Keratinocyte (primary cell): ENCODE data around the gene KCNJ13.

Experiments used
- CTCF ChIP-seq, 3 experiments: IDR thresholded peaks in 1 of 3; conservative IDR thresholded peaks in 1 of 3; optimal IDR thresholded peaks in 1 of 3; 2 replicates in 2 of 3; 3 replicates in 1 of 3; pipeline versions ENCODE3 to v1.5.1; 2011; ENCODE audit warnings: low read length in 3 of 3, mild to moderate bottlenecking in 3 of 3, moderate library complexity in 2 of 3, control low read depth in 1 of 3, inconsistent platforms in 1 of 3; ENCODE audit not compliant: insufficient read depth in 2 of 3; ENCODE audit errors: extremely low read depth in 1 of 3
- EZH2 ChIP-seq: IDR thresholded peaks from one replicate; pipeline ENCODE4 v1.6.1; 2012; ENCODE audit warnings: inconsistent platforms, mild to moderate bottlenecking, low read length, moderate library complexity

GRCh38 chr2:232744963-232745362 is 31.4 kb downstream of the KCNJ13 start:
- no peak for TF ChIP-seq CTCF (optimal IDR thresholded peaks at IDR 0.05 in 1 of 3, IDR thresholded peaks at IDR 0.05 in 1 of 3, conservative IDR thresholded peaks at IDR 0.05 in 1 of 3; ENCODE audit: extremely low read depth in 1 of 3, insufficient read depth in 2 of 3, low read length in 3 of 3)
- no peak for TF ChIP-seq EZH2
